ENCODE results near the gene NBDY. TPM values are rescaled to one million over a fixed set of nuclear protein-coding genes. Genes with fewer than 3 reads are reported as not detected.
"Not testable (repeated sequence)": the region's sequence is repeated elsewhere in the genome, so short reads cannot be mapped to it uniquely, and the experiment has no call there.

NBDY gene, protein sequence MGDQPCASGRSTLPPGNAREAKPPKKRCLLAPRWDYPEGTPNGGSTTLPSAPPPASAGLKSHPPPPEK
- 92.6 TPM for polyA plus RNA-seq (2013, experiment 1 of 2)
- 90.5 TPM for polyA plus RNA-seq (2013, experiment 2 of 2)

DNA sequence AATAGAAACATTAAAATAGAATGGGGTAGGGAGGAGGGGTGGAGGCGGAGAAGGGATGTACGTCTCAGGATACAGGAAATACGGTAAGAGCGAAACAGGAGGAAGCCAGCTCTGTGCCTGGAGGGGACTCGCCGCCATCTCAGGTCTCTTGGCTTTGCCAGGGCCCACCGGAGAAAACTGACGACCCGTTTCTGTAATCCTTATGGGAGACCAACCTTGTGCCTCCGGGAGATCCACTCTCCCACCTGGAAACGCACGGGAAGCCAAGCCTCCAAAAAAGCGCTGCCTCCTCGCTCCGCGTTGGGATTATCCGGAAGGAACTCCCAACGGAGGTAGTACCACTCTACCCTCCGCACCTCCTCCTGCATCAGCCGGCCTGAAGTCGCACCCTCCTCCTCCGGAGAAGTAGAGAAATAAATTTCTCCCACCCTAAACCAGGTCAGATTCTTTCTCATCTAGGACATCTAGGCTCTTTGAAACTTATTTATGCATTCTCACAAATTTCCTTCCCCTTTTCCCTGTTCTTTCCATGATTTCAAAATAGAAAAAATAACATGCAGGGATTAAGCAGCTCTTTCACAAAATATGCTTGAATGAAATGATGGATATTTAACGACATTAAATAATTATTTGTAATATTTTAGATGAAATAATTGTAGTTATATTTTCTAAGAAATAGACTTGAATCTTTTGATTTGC, at the start of gene NBDY:
Gene NBDY, plus strand, starts transcription at position 92 of the 699 bp plus-strand sequence. Its CDS starts 111 bp downstream, at position 203.
- Histone ChIP-seq H3K56ac (ENCODE audit: low read length) (peak within 1 kb of the TSS; percentile 85), H4K8ac (ENCODE audit: low read depth, low read length) (no peak within 1 kb of the TSS), H3K79me2 (ENCODE audit: control insufficient read depth, insufficient read depth, low read length) (peaks cover 2% of the 10 kb centered on the region), H3K18ac (ENCODE audit: low read length) (peak within 1 kb of the TSS; percentile 90), H3K27me3 (ENCODE audit: insufficient read depth, low read length, poor library complexity) (no peaks in the 10 kb centered on the region), H3K27ac (ENCODE audit: low read depth, low read length) (peak within 1 kb of the TSS; percentile 57), H2AK5ac (ENCODE audit: low read length) (no peak within 1 kb of the TSS), H3K4me1 (ENCODE audit: control insufficient read depth, low read depth, low read length) (no peaks in the 10 kb centered on the region), H4K5ac (ENCODE audit: low read length) (no peak within 1 kb of the TSS), H3K9ac (ENCODE audit: low read length) (peak within 1 kb of the TSS; percentile 82), H3K36me3 (ENCODE audit: control insufficient read depth, insufficient read depth, low read length) (no peaks in the 10 kb centered on the region), H3K4me3 (ENCODE audit: low read length) (peak within 1 kb of the TSS; percentile 78), H2BK5ac (ENCODE audit: low read length) (no peak within 1 kb of the TSS), H2BK15ac (replicated peaks; ENCODE audit: low read depth) (no peak within 1 kb of the TSS), H3K4me2 (ENCODE audit: low read length) (no peak within 1 kb of the TSS), H3K4ac (ENCODE audit: low read depth, low read length) (no peak within 1 kb of the TSS), H3K79me1 (ENCODE audit: low read length) (no peaks in the 10 kb centered on the region), H2BK120ac (ENCODE audit: low read depth, low read length) (no peak within 1 kb of the TSS), H3K23ac (ENCODE audit: low read length) (no peak within 1 kb of the TSS)
- DNase-seq, result peak; percentile 72
- 100% methylated on average over 1 of the region's 23 CpGs for WGBS (ENCODE audit: extremely low coverage, insufficient coverage, low lambda C conversion rate)

DNA sequence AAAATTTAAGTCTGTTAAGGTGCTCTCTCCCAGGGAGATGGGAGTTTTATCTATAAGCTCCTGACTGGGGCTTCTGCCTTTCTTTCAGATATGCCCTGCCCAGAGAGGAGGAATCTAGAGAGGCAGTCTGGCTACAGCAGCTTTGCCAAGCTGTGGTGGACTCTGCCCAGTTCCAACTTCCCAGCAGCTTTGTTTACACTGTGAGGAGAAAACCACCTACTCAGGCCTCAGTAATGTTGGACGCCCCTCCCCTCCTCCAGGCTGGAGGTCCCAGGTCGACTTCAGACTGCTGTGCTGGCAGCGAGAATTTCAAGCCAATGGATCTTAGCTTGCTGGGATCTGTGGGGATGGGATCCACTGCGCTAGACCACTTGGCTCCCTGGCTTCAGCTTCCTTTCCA, 24.5 kb upstream of the NBDY start:
- whole genome bisulfite sequencing (ENCODE audit: extremely low coverage, insufficient coverage, low lambda C conversion rate), result no CpG with 5 or more reads among the region's 4 CpGs

DNA sequence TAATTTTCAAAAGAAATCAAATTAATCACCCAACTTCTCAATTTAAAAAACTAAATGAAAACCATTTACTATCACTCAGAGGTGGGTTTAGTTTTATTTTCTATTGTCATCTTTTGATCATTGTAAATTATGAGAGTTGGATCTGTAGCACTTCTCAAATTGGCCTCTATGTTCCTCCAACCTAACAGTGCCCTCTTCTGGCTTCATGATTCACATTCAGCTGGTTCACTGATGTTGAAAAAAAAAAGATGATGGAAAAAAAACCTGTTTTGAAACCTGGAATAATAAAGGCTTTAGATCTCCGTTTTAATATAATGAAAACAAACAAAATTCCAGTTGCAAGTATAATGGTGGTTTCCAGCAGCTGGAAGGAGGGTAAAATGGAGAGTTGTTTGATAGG, 2.4 kb upstream of the NBDY start:
- peak; percentile 45 for DNase-seq
- no peak overlapping the region for H4K5ac ChIP-seq (ENCODE audit: low read length)
- H3K4me1 ChIP-seq (ENCODE audit: control insufficient read depth, low read depth, low read length), result no peaks in the 10 kb centered on the region
- H3K4me3 ChIP-seq (ENCODE audit: low read length), result no peak overlapping the region
- H3K23ac ChIP-seq (ENCODE audit: low read length), result no peak overlapping the region
- H3K4ac ChIP-seq (ENCODE audit: low read depth, low read length), result no peak overlapping the region
- no peak overlapping the region for H3K18ac ChIP-seq (ENCODE audit: low read length)
- no peak overlapping the region for H2BK5ac ChIP-seq (ENCODE audit: low read length)
- H3K36me3 ChIP-seq (ENCODE audit: control insufficient read depth, insufficient read depth, low read length), result no peaks in the 10 kb centered on the region
- WGBS (ENCODE audit: extremely low coverage, insufficient coverage, low lambda C conversion rate), result no CpG with 5 or more reads among the region's 1 CpG
- no peaks in the 10 kb centered on the region for H3K79me1 ChIP-seq (ENCODE audit: low read length)
- H3K9ac ChIP-seq (ENCODE audit: low read length), result no peak overlapping the region
- H3K4me2 ChIP-seq (ENCODE audit: low read length), result no peak overlapping the region
- H3K27me3 ChIP-seq (ENCODE audit: insufficient read depth, low read length, poor library complexity), result no peaks in the 10 kb centered on the region
- no peak overlapping the region for H2BK15ac ChIP-seq (replicated peaks; ENCODE audit: low read depth)
- H2AK5ac ChIP-seq (ENCODE audit: low read length), result no peak overlapping the region
- no peak overlapping the region for H4K8ac ChIP-seq (ENCODE audit: low read depth, low read length)
- H3K79me2 ChIP-seq (ENCODE audit: control insufficient read depth, insufficient read depth, low read length), result no peaks in the 10 kb centered on the region
- no peak overlapping the region for H3K56ac ChIP-seq (ENCODE audit: low read length)
- H2BK120ac ChIP-seq (ENCODE audit: low read depth, low read length), result no peak overlapping the region
- no peak overlapping the region for H3K27ac ChIP-seq (ENCODE audit: low read depth, low read length)

More for the DNA sequence above, 24.5 kb upstream of the NBDY start:
- H3K27me3 ChIP-seq (ENCODE audit: insufficient read depth, low read length, poor library complexity); H3K36me3 ChIP-seq (ENCODE audit: control insufficient read depth, insufficient read depth, low read length); H3K4me1 ChIP-seq (ENCODE audit: control insufficient read depth, low read depth, low read length); H2BK5ac ChIP-seq (ENCODE audit: low read length); H3K79me1 ChIP-seq (ENCODE audit: low read length); H2BK120ac ChIP-seq (ENCODE audit: low read depth, low read length); H2AK5ac ChIP-seq (ENCODE audit: low read length); H4K5ac ChIP-seq (ENCODE audit: low read length); H3K23ac ChIP-seq (ENCODE audit: low read length); H3K79me2 ChIP-seq (ENCODE audit: control insufficient read depth, insufficient read depth, low read length); H4K8ac ChIP-seq (ENCODE audit: low read depth, low read length); H3K56ac ChIP-seq (ENCODE audit: low read length); H2BK15ac ChIP-seq (replicated peaks; ENCODE audit: low read depth); H3K27ac ChIP-seq (ENCODE audit: low read depth, low read length); H3K18ac ChIP-seq (ENCODE audit: low read length); H3K9ac ChIP-seq (ENCODE audit: low read length); DNase-seq; H3K4ac ChIP-seq (ENCODE audit: low read depth, low read length); H3K4me2 ChIP-seq (ENCODE audit: low read length); H3K4me3 ChIP-seq (ENCODE audit: low read length): not testable (repeated sequence)

DNA sequence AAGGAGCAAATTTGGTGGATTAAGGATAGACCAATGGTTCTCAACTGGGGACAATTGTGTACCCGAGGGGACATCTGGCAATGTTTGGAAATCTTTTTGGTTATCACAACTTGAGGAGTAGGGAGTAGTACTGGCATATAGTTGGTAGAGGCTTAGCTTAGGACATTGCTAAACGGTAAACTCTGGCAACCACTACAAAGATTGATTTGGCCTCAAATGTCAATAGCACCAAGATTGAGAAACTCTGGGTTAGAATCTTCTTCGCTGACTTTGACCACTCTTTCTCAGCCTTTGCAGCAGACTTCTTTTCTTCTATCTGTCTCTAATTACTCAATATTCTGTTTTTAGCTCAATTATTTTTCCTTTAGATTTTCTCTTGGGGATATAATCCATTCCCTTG, 1.5 kb upstream of the NBDY start:
- no peak overlapping the region for H3K9ac ChIP-seq (ENCODE audit: low read length)
- no peak overlapping the region for H4K8ac ChIP-seq (ENCODE audit: low read depth, low read length)
- no peaks in the 10 kb centered on the region for H3K79me1 ChIP-seq (ENCODE audit: low read length)
- no peak overlapping the region for H2BK120ac ChIP-seq (ENCODE audit: low read depth, low read length)
- no peaks in the 10 kb centered on the region for H3K4me1 ChIP-seq (ENCODE audit: control insufficient read depth, low read depth, low read length)
- no peak overlapping the region for H2BK15ac ChIP-seq (replicated peaks; ENCODE audit: low read depth)
- H3K27me3 ChIP-seq (ENCODE audit: insufficient read depth, low read length, poor library complexity), result no peaks in the 10 kb centered on the region
- H3K36me3 ChIP-seq (ENCODE audit: control insufficient read depth, insufficient read depth, low read length), result no peaks in the 10 kb centered on the region
- H2AK5ac ChIP-seq (ENCODE audit: low read length), result no peak overlapping the region
- no peak for DNase-seq
- H3K4me2 ChIP-seq (ENCODE audit: low read length), result no peak overlapping the region
- H3K79me2 ChIP-seq (ENCODE audit: control insufficient read depth, insufficient read depth, low read length), result no peaks in the 10 kb centered on the region
- no peak overlapping the region for H4K5ac ChIP-seq (ENCODE audit: low read length)
- WGBS (ENCODE audit: extremely low coverage, insufficient coverage, low lambda C conversion rate), result no CpG with 5 or more reads among the region's 3 CpGs
- no peak overlapping the region for H3K23ac ChIP-seq (ENCODE audit: low read length)
- no peak overlapping the region for H3K18ac ChIP-seq (ENCODE audit: low read length)
- H3K4ac ChIP-seq (ENCODE audit: low read depth, low read length), result no peak overlapping the region
- no peak overlapping the region for H3K56ac ChIP-seq (ENCODE audit: low read length)
- H2BK5ac ChIP-seq (ENCODE audit: low read length), result no peak overlapping the region
- H3K27ac ChIP-seq (ENCODE audit: low read depth, low read length), result no peak overlapping the region
- no peak overlapping the region for H3K4me3 ChIP-seq (ENCODE audit: low read length)

DNA sequence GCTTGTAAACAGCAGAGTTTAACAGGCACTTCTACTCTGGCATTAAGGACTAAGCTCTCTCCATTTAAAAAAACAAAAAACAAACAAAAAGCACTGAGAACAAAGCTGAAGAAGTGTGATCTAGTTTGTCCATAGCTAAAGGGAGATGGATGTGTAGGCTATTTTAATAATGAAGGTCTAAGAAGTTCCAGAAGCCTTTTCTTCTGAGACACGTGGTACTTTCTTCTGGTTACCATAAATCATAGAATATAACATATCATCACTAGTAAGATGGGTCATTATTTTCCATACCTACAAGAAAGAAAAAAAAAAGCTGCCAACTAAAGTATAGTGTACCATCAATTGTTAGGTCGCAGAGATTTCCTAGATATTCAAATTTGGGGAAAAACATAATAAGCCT, 722 bp upstream of the NBDY start:
- H4K8ac ChIP-seq (ENCODE audit: low read depth, low read length), result no peak overlapping the region
- H2BK5ac ChIP-seq (ENCODE audit: low read length), result no peak overlapping the region
- H3K4me1 ChIP-seq (ENCODE audit: control insufficient read depth, low read depth, low read length), result no peaks in the 10 kb centered on the region
- no peak overlapping the region for H2BK120ac ChIP-seq (ENCODE audit: low read depth, low read length)
- H3K79me1 ChIP-seq (ENCODE audit: low read length), result no peaks in the 10 kb centered on the region
- H3K4me3 ChIP-seq (ENCODE audit: low read length), result no peak overlapping the region
- no peak for DNase-seq
- no peaks in the 10 kb centered on the region for H3K27me3 ChIP-seq (ENCODE audit: insufficient read depth, low read length, poor library complexity)
- H3K18ac ChIP-seq (ENCODE audit: low read length), result no peak overlapping the region
- H2AK5ac ChIP-seq (ENCODE audit: low read length), result no peak overlapping the region
- no peak overlapping the region for H3K23ac ChIP-seq (ENCODE audit: low read length)
- H3K27ac ChIP-seq (ENCODE audit: low read depth, low read length), result no peak overlapping the region
- H2BK15ac ChIP-seq (replicated peaks; ENCODE audit: low read depth), result no peak overlapping the region
- no peak overlapping the region for H3K9ac ChIP-seq (ENCODE audit: low read length)
- WGBS (ENCODE audit: extremely low coverage, insufficient coverage, low lambda C conversion rate), result no CpG with 5 or more reads among the region's 2 CpGs
- H3K4me2 ChIP-seq (ENCODE audit: low read length), result no peak overlapping the region
- H3K36me3 ChIP-seq (ENCODE audit: control insufficient read depth, insufficient read depth, low read length), result no peaks in the 10 kb centered on the region
- H3K56ac ChIP-seq (ENCODE audit: low read length), result no peak overlapping the region
- H3K4ac ChIP-seq (ENCODE audit: low read depth, low read length), result no peak overlapping the region
- no peaks in the 10 kb centered on the region for H3K79me2 ChIP-seq (ENCODE audit: control insufficient read depth, insufficient read depth, low read length)
- no peak overlapping the region for H4K5ac ChIP-seq (ENCODE audit: low read length)

DNA sequence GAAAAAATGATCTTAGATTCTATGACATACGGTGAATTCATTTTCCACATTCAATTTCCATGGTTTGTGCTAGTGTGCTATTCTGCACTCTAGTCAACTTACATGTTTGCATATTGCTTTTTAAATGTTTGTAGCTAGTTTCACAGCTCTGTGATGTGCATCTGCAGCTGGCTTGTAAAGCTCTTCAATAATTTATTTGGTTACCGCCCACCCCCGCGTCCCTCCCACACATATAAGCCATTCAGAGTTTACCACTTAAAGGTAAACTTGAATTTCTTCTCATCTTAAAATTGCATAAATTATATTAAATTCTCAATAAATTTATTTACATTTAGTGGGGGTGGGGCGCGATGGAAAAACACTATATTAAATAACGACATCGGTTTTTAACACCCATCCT, 291 bp upstream of the NBDY start:
- H3K4me1 ChIP-seq (ENCODE audit: control insufficient read depth, low read depth, low read length), result no peaks in the 10 kb centered on the region
- no peaks in the 10 kb centered on the region for H3K27me3 ChIP-seq (ENCODE audit: insufficient read depth, low read length, poor library complexity)
- no peak overlapping the region for H2BK5ac ChIP-seq (ENCODE audit: low read length)
- no peak overlapping the region for H3K4ac ChIP-seq (ENCODE audit: low read depth, low read length)
- H3K56ac ChIP-seq (ENCODE audit: low read length), result peak overlapping the region; percentile 34
- H3K27ac ChIP-seq (ENCODE audit: low read depth, low read length), result no peak overlapping the region
- H3K23ac ChIP-seq (ENCODE audit: low read length), result no peak overlapping the region
- H3K36me3 ChIP-seq (ENCODE audit: control insufficient read depth, insufficient read depth, low read length), result no peaks in the 10 kb centered on the region
- no peak overlapping the region for H3K4me2 ChIP-seq (ENCODE audit: low read length)
- no peak overlapping the region for H3K18ac ChIP-seq (ENCODE audit: low read length)
- no peaks in the 10 kb centered on the region for H3K79me1 ChIP-seq (ENCODE audit: low read length)
- no peaks in the 10 kb centered on the region for H3K79me2 ChIP-seq (ENCODE audit: control insufficient read depth, insufficient read depth, low read length)
- H2BK120ac ChIP-seq (ENCODE audit: low read depth, low read length), result no peak overlapping the region
- H3K4me3 ChIP-seq (ENCODE audit: low read length), result no peak overlapping the region
- H2AK5ac ChIP-seq (ENCODE audit: low read length), result no peak overlapping the region
- no peak overlapping the region for H3K9ac ChIP-seq (ENCODE audit: low read length)
- no peak overlapping the region for H4K8ac ChIP-seq (ENCODE audit: low read depth, low read length)
- WGBS (ENCODE audit: extremely low coverage, insufficient coverage, low lambda C conversion rate), result no CpG with 5 or more reads among the region's 8 CpGs
- H2BK15ac ChIP-seq (replicated peaks; ENCODE audit: low read depth), result no peak overlapping the region
- DNase-seq, result no peak
- no peak overlapping the region for H4K5ac ChIP-seq (ENCODE audit: low read length)

Measured in mesendoderm (in vitro differentiated cells).